ENCODE measurements around the gene PELO. TPM values are rescaled to one million over a fixed set of nuclear protein-coding genes. Genes with fewer than 3 reads are reported as not detected.
"Not testable (repeated sequence)": the region's sequence is repeated elsewhere in the genome, so short reads cannot be mapped to it uniquely, and the experiment has no call there.

PELO gene
- total RNA-seq, 4 donors from 2014 or later, result 20.0 to 37.0 (median 23.3) TPM

GRCh38 chr5:52743529-52743928 is 44.2 kb upstream of the PELO start:
- H3K4me3 ChIP-seq (replicated peaks in 1 of 3), result no peak overlapping the region
- intact Hi-C loops (cut with DNase I), result no loop called here
- H3K9me3 ChIP-seq, result no peaks in the 10 kb centered on the region
- no peak for DNase-seq
- no peaks in the 10 kb centered on the region for H3K27me3 ChIP-seq
- no peaks in the 10 kb centered on the region for H3K36me3 ChIP-seq
- TF ChIP-seq CTCF (IDR thresholded peaks at IDR 0.05), result no peak
- TF ChIP-seq POLR2A (IDR thresholded peaks at IDR 0.05), result no peak
- peak overlapping the region in 1 of 3 donors; percentile 36 for H3K27ac ChIP-seq
- H3K4me1 ChIP-seq, result peaks cover 0 to 3% of the 10 kb centered on the region in 2 donors
- WGBS, 2 donors, result 65 to 68% methylated on average over 3 of the region's 3 CpGs

- DNase-seq, result no peak
- Histone ChIP-seq H3K27me3 (no peaks in the 10 kb centered on the region), H3K36me3 (no peaks in the 10 kb centered on the region), H3K4me1 (peaks cover 0 to 3% of the 10 kb centered on the region in 2 donors), H3K4me3 (replicated peaks in 1 of 3) (no peak overlapping the region), H3K27ac (peak overlapping the region in 1 of 3 donors; percentile 36), H3K9me3 (no peaks in the 10 kb centered on the region)
- intact Hi-C loops (cut with DNase I), result no loop called here
- TF ChIP-seq CTCF (IDR thresholded peaks at IDR 0.05) (no peak), POLR2A (IDR thresholded peaks at IDR 0.05) (no peak)
- 30 to 44% methylated on average over 1 of the region's 1 CpG for WGBS, 2 donors
Observed at GRCh38 chr5:52743970-52744369, 43.7 kb upstream of the PELO start.

GRCh38 chr5:52744867-52745458 is 42.8 kb upstream of the PELO start:
- H3K4me3 ChIP-seq (replicated peaks in 1 of 3); H3K27me3 ChIP-seq; H3K36me3 ChIP-seq; intact Hi-C loops (cut with DNase I); DNase-seq; H3K9me3 ChIP-seq; H3K4me1 ChIP-seq: not testable (repeated sequence)
- H3K27ac ChIP-seq, result peak overlapping the region in 1 of 3 donors; percentile 20
- WGBS, 2 donors, result 93 to 100% methylated on average over 2 of the region's 2 CpGs

- Histone ChIP-seq H3K27me3 (no peaks in the 10 kb centered on the region), H3K9me3 (no peaks in the 10 kb centered on the region), H3K27ac (no peak overlapping the region), H3K36me3 (no peaks in the 10 kb centered on the region), H3K4me1 (peaks cover 0 to 3% of the 10 kb centered on the region in 2 donors), H3K4me3 (replicated peaks in 1 of 3) (no peak overlapping the region)
- no peak for DNase-seq
- TF ChIP-seq CTCF (IDR thresholded peaks at IDR 0.05) (no peak), POLR2A (IDR thresholded peaks at IDR 0.05) (no peak)
- 46 to 58% methylated on average over 2 of the region's 2 CpGs for WGBS, 2 donors
- intact Hi-C loops (cut with DNase I), result no loop called here
Observed at GRCh38 chr5:52746539-52746938, 41.2 kb upstream of the PELO start.

GRCh38 chr5:52748590-52748989 is 39.1 kb upstream of the PELO start:
- intact Hi-C loops (cut with DNase I), result no loop called here
- WGBS, 2 donors, result 32 to 50% methylated on average over 1 of the region's 1 CpG

More at GRCh38 chr5:52748590-52748989, 39.1 kb upstream of the PELO start:
- Histone ChIP-seq H3K36me3 (no peaks in the 10 kb centered on the region), H3K9me3 (no peaks in the 10 kb centered on the region), H3K4me3 (replicated peaks in 1 of 3) (no peak overlapping the region), H3K27ac (no peak overlapping the region), H3K4me1 (peaks cover 0 to 3% of the 10 kb centered on the region in 2 donors), H3K27me3 (no peaks in the 10 kb centered on the region)
- TF ChIP-seq POLR2A (IDR thresholded peaks at IDR 0.05) (no peak), CTCF (IDR thresholded peaks at IDR 0.05) (no peak)
- DNase-seq, result no peak

Measured in thyroid gland (tissue), 4 donors.